Neural progenitor cell (in vitro differentiated cells): ENCODE measurements around the gene ACER1.

Experiments
- CTCF ChIP-seq: fragments of 200-600 bp; sonication (generic); IDR thresholded peaks from 2 replicates; pipeline ENCODE4 v1.5.1; 2017; ENCODE audit warnings: antibody characterized with exemption, mild to moderate bottlenecking
- EZH2phosphoT487 ChIP-seq: fragments of 200-600 bp; sonication (generic); IDR thresholded peaks from 2 replicates; pipeline ENCODE4 v1.6.1; 2017; ENCODE audit warnings: antibody characterized with exemption

GRCh38 chr19:6286676-6287075 lies 46.7 kb downstream of the ACER1 start:
- TF ChIP-seq CTCF: no peak
- TF ChIP-seq EZH2phosphoT487: no peak
